Posterior vena cava (tissue), 2 donors: ENCODE data around the gene ZNF883. TPM values are rescaled to one million over a fixed set of nuclear protein-coding genes. Genes with fewer than 3 reads are reported as not detected.

Source experiments
- DNase-seq: peaks from one replicate; pipeline ENCODE4 v3.0.0-alpha.2; 2020; ENCODE audit warnings: low spot score
- intact Hi-C, 2 donors: fragments of 100-400 bp; cut with DNase I; formaldehyde crosslinking; loops; one replicate each; pipeline versions ENCODE4 v1.14.1 to v1.14.2; 2022 to 2023
- total RNA-seq, 2 donors: library from RNA; stranded (reverse); fragmentation: NEBNext Ultra II Directional; extraction: Animal tissue kit (Norgen Biotek cat#: 25700); gene quantifications; one replicate each; pipeline ENCODE4 v1.2.1, GENCODE V29; 2021
- donor health status: DM: yes; HTN: yes; CAD: no.
- donor health status: DM: yes; HTN: yes; CAD: no.

The ZNF883 gene
- total RNA-seq, 2 donors from 2014 or later, result 2.1 to 3.2 TPM

DNA sequence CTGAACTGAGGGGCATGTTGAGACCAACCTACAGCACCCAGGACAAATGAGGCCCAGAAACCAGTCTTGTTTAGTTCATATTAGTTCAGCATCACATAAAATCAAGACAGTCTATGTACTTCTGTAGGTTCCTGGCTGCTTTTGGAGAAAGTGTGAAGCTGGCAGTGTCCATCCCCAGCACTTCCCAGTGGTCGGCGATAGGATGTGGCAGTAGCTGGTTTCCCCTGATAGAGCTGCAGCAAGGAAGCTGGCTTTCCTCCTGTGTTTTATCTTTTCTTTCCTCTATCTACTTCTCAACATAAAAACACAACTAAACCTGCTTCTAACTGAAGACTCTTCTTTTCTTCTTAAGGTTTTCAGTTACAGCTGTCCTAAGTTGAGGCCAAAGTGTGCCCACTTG, 78.3 kb downstream of the ZNF883 start:
- no peak for DNase-seq
- intact Hi-C loops, result no loop called here

DNA sequence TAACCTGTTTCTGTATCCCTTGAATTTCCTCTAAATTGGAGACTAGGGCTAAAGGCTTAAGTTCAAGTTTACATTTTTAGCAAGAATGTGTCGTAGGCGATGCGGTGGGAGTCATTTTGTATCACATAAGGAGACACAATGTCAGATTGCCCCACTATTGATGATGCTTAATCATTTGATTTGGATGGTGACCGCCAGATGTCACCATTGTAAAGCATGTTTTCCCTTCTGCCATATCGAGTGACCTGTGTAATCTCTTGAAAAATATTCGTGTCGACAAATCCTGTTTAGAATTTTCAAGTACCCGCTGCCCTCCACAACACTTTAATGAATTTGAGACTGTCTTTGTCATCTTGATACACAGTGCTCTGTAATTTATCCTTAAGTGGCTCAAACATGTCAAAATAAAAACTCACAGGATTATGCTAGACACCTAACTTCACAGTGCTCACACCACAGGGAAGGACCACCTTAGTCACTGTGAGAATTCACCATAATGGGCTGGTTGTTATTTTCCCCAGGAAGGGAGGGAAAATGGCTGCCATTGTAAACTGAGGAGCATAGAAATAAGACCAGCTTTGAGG, 86.8 kb downstream of the ZNF883 start:
- no peak for DNase-seq
- intact Hi-C loops, result no loop called here

DNA sequence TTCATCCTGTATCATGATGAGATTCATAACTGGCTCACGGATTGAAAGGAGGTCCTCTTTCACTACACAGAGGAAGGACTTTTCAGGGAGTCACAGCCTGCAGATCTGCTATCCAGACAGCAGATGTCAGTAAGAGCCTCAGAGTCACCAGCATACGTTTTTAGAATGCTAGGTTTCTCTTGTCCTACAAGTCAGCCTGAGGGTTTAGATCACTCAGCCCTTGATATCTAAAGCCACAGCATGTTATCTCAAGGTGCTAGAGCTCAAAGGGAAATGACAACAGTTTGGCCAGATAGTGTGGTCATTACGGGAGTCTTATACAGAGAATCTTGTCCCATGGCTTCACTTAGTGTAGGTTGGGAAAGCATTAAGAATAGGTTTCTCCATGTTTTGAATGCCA, 90.4 kb downstream of the ZNF883 start:
- intact Hi-C loops, result no loop called here
- no peak for DNase-seq

DNA sequence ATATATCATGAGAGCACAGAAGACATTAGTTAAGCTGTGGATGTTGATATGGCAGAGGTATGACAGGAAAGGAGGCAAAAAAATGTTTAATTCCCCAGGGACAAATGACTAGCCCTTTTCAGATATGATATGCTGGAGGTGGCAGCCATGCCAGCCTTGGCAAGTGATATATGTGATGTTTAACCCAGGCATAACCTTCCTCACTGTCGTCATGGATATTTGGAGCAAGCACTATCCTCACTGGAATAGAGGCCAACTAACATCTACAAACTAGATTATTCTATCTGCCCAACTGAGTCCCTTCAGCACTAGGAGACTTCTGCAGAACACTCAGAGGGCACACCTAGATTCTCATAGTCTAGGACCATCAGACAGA, 94.0 kb downstream of the ZNF883 start:
- intact Hi-C loops, result no loop called here
- no peak for DNase-seq

DNA sequence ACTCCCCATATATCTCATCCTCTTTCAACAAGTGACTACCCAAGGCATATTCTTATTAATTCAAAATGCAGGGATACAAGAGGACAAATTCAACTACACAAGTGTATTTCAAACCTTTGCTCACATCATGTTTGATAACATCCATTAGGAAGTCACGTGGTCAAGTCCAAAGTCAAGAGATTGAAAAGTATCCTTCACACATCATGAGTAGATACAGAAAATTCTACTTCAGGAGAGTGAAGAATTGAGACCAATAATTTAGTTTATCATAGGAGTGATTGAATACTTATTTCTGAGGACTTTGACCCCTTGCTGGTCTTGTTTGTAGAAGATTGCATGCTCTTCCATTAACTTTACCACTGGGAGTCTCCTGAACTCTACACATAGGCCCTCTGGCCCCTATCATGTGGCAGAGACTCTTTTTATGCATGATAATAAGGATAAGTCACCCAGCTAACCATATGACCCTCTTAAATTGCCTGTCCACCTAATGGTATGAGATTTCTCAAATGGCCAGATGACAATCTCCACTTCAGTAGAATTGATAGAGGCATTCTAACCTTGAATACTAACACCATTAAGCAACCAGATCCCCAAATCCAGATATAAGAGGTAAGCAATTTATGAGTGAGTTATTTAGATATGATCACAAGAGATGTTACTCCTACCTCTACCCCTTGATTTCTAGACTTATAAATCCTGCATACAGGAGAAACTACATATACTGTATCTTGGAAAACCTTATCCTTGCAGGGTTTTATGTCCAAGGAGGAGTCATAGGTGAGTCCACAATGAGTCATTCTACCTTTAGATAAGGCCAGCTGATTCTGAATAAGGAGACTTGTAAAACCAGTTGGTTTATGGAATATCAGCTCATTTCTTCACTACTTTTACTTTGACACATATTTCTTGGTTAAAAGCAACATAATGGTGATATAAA, 94.7 kb downstream of the ZNF883 start:
- no peak for DNase-seq
- intact Hi-C loops, result no loop called here

DNA sequence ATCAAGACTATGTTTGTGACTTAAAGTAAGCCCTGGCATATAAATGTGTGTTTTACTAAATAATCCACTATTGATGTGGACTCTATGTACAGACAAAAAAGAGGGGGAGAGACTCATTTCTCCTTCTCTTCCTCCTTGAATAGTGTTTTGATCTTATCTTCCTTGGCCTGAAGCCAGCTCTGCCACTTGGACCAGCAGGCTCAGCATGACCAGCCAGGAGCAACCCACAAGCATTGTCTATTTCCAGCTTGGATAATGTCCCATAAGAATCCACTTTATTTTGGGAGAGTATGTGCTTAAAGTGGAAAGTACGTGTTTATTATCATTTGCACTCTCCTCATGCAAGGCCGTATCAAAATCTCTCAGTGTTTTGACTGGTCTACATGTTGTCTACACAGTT, 97.5 kb downstream of the ZNF883 start:
- no peak for DNase-seq
- intact Hi-C loops, result no loop called here

DNA sequence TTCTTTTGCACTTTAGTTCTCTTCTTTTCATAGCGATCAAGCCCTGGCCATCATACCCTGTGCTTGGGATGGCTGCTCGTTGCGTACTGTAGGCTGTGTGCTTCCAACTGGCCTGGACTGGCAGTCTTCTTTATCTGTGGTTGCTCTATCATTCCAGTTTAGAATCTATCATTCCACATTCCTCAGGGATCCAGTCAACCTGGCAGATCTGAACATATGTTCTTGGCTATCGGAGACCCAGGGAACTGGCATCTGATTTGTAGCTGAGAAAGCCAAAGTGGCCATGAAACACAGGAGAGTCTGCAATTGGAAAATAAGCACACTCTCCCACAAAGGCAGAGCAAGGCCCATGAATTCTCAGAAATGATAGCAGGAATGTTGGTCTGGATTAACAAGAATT, 98.7 kb downstream of the ZNF883 start:
- no peak for DNase-seq
- intact Hi-C loops, result no loop called here

DNA sequence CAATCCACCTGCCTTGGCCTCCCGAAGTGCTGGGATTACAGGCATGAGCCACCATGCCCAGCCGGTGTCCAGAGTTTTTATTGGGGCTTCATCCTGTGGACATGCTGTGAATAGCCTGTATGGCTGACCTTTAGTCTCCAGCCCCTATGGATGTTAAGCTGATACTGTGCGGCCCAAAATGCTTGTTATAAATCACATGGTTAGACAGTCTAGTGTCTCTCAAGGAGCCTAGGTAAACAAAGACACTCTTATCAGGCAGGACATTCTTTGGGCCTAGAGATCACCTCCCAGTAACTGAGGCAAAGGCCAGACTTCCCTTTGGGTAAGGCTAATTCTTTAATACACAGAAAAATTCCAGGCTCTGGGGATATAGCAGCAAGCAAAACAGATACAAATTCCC, 99.4 kb downstream of the ZNF883 start:
- intact Hi-C loops, result no loop called here
- no peak for DNase-seq

DNA sequence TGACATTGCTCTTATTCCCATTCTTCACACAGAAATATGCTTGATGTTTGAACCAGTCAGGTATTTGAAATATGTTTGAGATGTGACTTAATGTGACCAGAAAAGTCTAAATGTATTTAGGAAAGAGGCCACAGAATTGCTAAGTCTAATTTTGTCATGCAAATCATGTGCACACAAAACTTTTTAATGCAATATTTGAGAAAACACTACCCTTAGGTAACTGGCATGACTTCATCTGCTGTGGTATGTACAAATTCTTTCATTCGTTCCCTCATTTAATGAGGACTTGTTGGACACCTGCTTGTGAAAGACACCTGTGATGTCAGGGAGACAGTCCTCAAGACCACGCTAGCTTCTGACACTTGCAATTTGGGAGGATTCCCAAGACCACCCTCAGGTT, 100.3 kb downstream of the ZNF883 start:
- no peak for DNase-seq
- intact Hi-C loops, result no loop called here

Other genes starting within 250 kb of the ZNF883 start
- under 1 TPM; 0.19 to 0.28 TPM for gene SLC46A2, start 121.3 kb downstream of the ZNF883 start, total RNA-seq
- gene ZFP37, start 44.5 kb upstream of the ZNF883 start, total RNA-seq, result 1 to 10 TPM; 3.6 to 4.4 TPM
- 10 to 100 TPM in 1 of 2 donors, 1 to 10 TPM in 1; 9.7 to 13.6 TPM for gene SLC31A2, start 138.8 kb upstream of the ZNF883 start, total RNA-seq
- gene FKBP15, start 209.1 kb upstream of the ZNF883 start, total RNA-seq, result 10 to 100 TPM; 25.5 to 29.7 TPM
- gene SLC31A1, start 209.4 kb upstream of the ZNF883 start, total RNA-seq, result 10 to 100 TPM; 15.0 to 15.2 TPM